GM18951 (cell line): Measurements from ENCODE around the gene FOXL2.

Experiments
- POLR2A ChIP-seq: IDR thresholded peaks from 4 replicates; pipeline ENCODE4 v1.6.1; 2011; ENCODE audit warnings: mild to moderate bottlenecking; ENCODE audit not compliant: insufficient read length, insufficient read depth; ENCODE audit errors: extremely low read depth
- in situ Hi-C: fragments of 300-500 bp; cut with MboI; formaldehyde crosslinking; loops from one replicate; pipeline ENCODE4 v1.12.0; 2022; ENCODE audit warnings: low sequenced_read_pairs, mixed read lengths, inconsistent platforms; ENCODE audit not compliant: unreplicated experiment

The FOXL2 gene

GRCh38 chr3:138913766-138914165 is 33.2 kb downstream of the FOXL2 start:
- no peak for TF ChIP-seq POLR2A
- in situ Hi-C loops: no loop called here

- in situ Hi-C loops: no loop called here
These were observed 34.7 kb downstream of the FOXL2 start for GRCh38 chr3:138912237-138912636.

GRCh38 chr3:138911621-138912020 is 35.3 kb downstream of the FOXL2 start:
- in situ Hi-C loops: no loop called here
- no peak for TF ChIP-seq POLR2A

More at GRCh38 chr3:138912237-138912636, 34.7 kb downstream of the FOXL2 start:
- TF ChIP-seq POLR2A: no peak

GRCh38 chr3:138909904-138910303 is 37.0 kb downstream of the FOXL2 start:
- in situ Hi-C loops: no loop called here
- TF ChIP-seq POLR2A: no peak

- in situ Hi-C loops: no loop called here
- TF ChIP-seq POLR2A: no peak
These were observed 38.1 kb downstream of the FOXL2 start for GRCh38 chr3:138908846-138909245.

- TF ChIP-seq POLR2A: no peak
- in situ Hi-C loops: no loop called here
These were observed 39.4 kb downstream of the FOXL2 start for GRCh38 chr3:138907539-138907938.

GRCh38 chr3:138902171-138902570 is 44.8 kb downstream of the FOXL2 start:
- in situ Hi-C loops: no loop called here

GRCh38 chr3:138901567-138901966 is 45.4 kb downstream of the FOXL2 start:
- no peak for TF ChIP-seq POLR2A
- in situ Hi-C loops: no loop called here

More at GRCh38 chr3:138902171-138902570, 44.8 kb downstream of the FOXL2 start:
- TF ChIP-seq POLR2A: no peak

- TF ChIP-seq POLR2A: no peak
- in situ Hi-C loops: no loop called here
These were observed 47.5 kb downstream of the FOXL2 start for GRCh38 chr3:138899351-138899991.

GRCh38 chr3:138898708-138899107 is 48.2 kb downstream of the FOXL2 start:
- in situ Hi-C loops: no loop called here
- TF ChIP-seq POLR2A: no peak

- in situ Hi-C loops: no loop called here
- no peak for TF ChIP-seq POLR2A
These were observed 48.6 kb downstream of the FOXL2 start for GRCh38 chr3:138898301-138898700.
